HEK293 (cell line): ENCODE results near the gene GUCA2B.

ENCODE experiments used
- CTCF ChIA-PET: fragments of 350-600 bp; formaldehyde crosslinking; extraction: SDS; loops from one replicate; lab custom pipeline; 2021; ENCODE audit warnings: antibody characterized with exemption; lab: Yijun Ruan, JAX
- POLR2A ChIA-PET: fragments of 300-600 bp; formaldehyde crosslinking; extraction: SDS; loops from one replicate; lab custom pipeline; 2020; ENCODE audit warnings: antibody characterized with exemption, inconsistent platforms; lab: Yijun Ruan, JAX
- H3K27ac ChIP-seq: fragments of 200-500 bp; sonication (Bioruptor generic); 2 replicates; pipeline ENCODE4 v1.5.1; 2014; ENCODE audit warnings: low read depth, low read length, control low read depth, inconsistent platforms; ENCODE audit errors: extremely low read depth
- H3K36me3 ChIP-seq, 2 experiments: fragments of 200-500 bp in 1 of 2; sonication (Bioruptor generic) in 1 of 2; 1 replicate in 1 of 2; 2 replicates in 1 of 2; pipeline ENCODE4 v1.5.1; 2014 to 2017; ENCODE audit warnings: inconsistent platforms in 2 of 2, low read length in 2 of 2; ENCODE audit not compliant: control insufficient read depth in 2 of 2, insufficient read depth in 1 of 2
- H3K4me1 ChIP-seq: fragments of 200-500 bp; sonication (Bioruptor generic); 2 replicates; pipeline ENCODE4 v1.5.1; 2014; ENCODE audit warnings: mild to moderate bottlenecking, low read length, inconsistent platforms; ENCODE audit not compliant: control insufficient read depth, insufficient read depth
- H3K4me3 ChIP-seq: 2 replicates; pipeline ENCODE4 v1.5.1; 2011; ENCODE audit warnings: low read depth, mild to moderate bottlenecking, control low read depth, low read length, moderate library complexity
- H3K9me3 ChIP-seq: fragments of 200-500 bp; sonication (Bioruptor generic); 2 replicates; pipeline ENCODE4 v1.5.1; 2014; ENCODE audit warnings: low read depth, low read length, inconsistent platforms; ENCODE audit not compliant: control insufficient read depth, insufficient read depth
- BCL11B ChIP-seq: fragments of 450-650 bp; formaldehyde crosslinking; IDR thresholded peaks from 2 replicates; pipeline ENCODE4 v1.5.1; 2016; ENCODE audit warnings: low read depth, missing biosample characterization, missing genetic modification characterization
- HOXC10 ChIP-seq: sonication (generic); formaldehyde crosslinking; IDR thresholded peaks from 2 replicates; pipeline ENCODE4 v1.8.1; 2023; ENCODE audit warnings: mild to moderate bottlenecking, missing genetic modification reagents
- KLF10 ChIP-seq: fragments of 450-650 bp; IDR thresholded peaks from 2 replicates; pipeline ENCODE4 v1.5.1; 2018; ENCODE audit warnings: missing biosample characterization, mild to moderate bottlenecking, missing genetic modification characterization
- REPIN1 ChIP-seq: fragments of 450-650 bp; formaldehyde crosslinking; IDR thresholded peaks from 2 replicates; pipeline ENCODE4 v1.5.1; 2017; ENCODE audit warnings: missing biosample characterization, missing genetic modification characterization, low read depth
- SP3 ChIP-seq: fragments of 450-650 bp; formaldehyde crosslinking; IDR thresholded peaks from 2 replicates; pipeline ENCODE4 v1.5.1; 2016; ENCODE audit warnings: missing biosample characterization, missing genetic modification characterization
- SP7 ChIP-seq: fragments of 450-650 bp; formaldehyde crosslinking; IDR thresholded peaks from 2 replicates; pipeline ENCODE4 v1.5.1; 2016; ENCODE audit warnings: missing biosample characterization, missing genetic modification characterization
- ZBTB21 ChIP-seq: fragments of 450-650 bp; formaldehyde crosslinking; IDR thresholded peaks from 2 replicates; pipeline ENCODE4 v1.5.1; 2017; ENCODE audit warnings: missing biosample characterization, missing genetic modification characterization
- ZFP69B ChIP-seq: fragments of 450-650 bp; formaldehyde crosslinking; IDR thresholded peaks from 2 replicates; pipeline ENCODE4 v1.5.1; 2016; ENCODE audit warnings: missing biosample characterization, missing genetic modification characterization
- ZNF169 ChIP-seq: fragments of 450-650 bp; formaldehyde crosslinking; IDR thresholded peaks from 2 replicates; pipeline ENCODE4 v1.5.1; 2016; ENCODE audit warnings: missing biosample characterization, missing genetic modification characterization
- ZNF19 ChIP-seq: fragments of 450-650 bp; formaldehyde crosslinking; IDR thresholded peaks from 2 replicates; pipeline ENCODE4; 2016; ENCODE audit warnings: missing biosample characterization, missing genetic modification characterization, low read depth
- ZNF302 ChIP-seq: fragments of 450-650 bp; formaldehyde crosslinking; IDR thresholded peaks from 2 replicates; pipeline ENCODE4 v1.5.1; 2016; ENCODE audit warnings: missing biosample characterization, missing genetic modification characterization, low read depth
- ZNF324 ChIP-seq: fragments of 450-650 bp; formaldehyde crosslinking; IDR thresholded peaks from 2 replicates; pipeline ENCODE4 v1.5.1; 2016; ENCODE audit warnings: missing biosample characterization, missing genetic modification characterization
- ZNF341 ChIP-seq: fragments of 450-650 bp; formaldehyde crosslinking; IDR thresholded peaks from 2 replicates; pipeline ENCODE4; 2016; ENCODE audit warnings: low read depth, missing biosample characterization, missing genetic modification characterization
- ZNF354C ChIP-seq: fragments of 450-650 bp; formaldehyde crosslinking; IDR thresholded peaks from 2 replicates; pipeline ENCODE4 v1.5.1; 2016; ENCODE audit warnings: missing biosample characterization, missing genetic modification characterization, low read depth, borderline replicate concordance
- ZNF548 ChIP-seq: fragments of 450-650 bp; formaldehyde crosslinking; IDR thresholded peaks from 2 replicates; pipeline ENCODE4 v1.5.1; 2016; ENCODE audit warnings: missing biosample characterization, missing genetic modification characterization
- ZNF561 ChIP-seq: fragments of 450-650 bp; IDR thresholded peaks from 2 replicates; pipeline ENCODE4 v1.5.1; 2018; ENCODE audit warnings: missing biosample characterization, missing genetic modification characterization, borderline replicate concordance
- ZNF76 ChIP-seq: fragments of 450-650 bp; formaldehyde crosslinking; IDR thresholded peaks from 2 replicates; pipeline ENCODE4; 2016; ENCODE audit warnings: low read depth, missing biosample characterization, missing genetic modification characterization, borderline replicate concordance
- ZNF792 ChIP-seq: fragments of 450-650 bp; formaldehyde crosslinking; IDR thresholded peaks from 2 replicates; pipeline ENCODE4 v1.5.1; 2016; ENCODE audit warnings: missing biosample characterization, missing genetic modification characterization
- TF ChIP-seq, protein P1 (sequence below): fragments of 450-650 bp; formaldehyde crosslinking; IDR thresholded peaks from 2 replicates; pipeline ENCODE4 v1.5.1; 2016; ENCODE audit warnings: missing biosample characterization, missing genetic modification characterization, low read depth
- TF ChIP-seq, protein P2 (sequence below): fragments of 450-650 bp; formaldehyde crosslinking; IDR thresholded peaks from 2 replicates; pipeline ENCODE4 v1.5.1; 2016; ENCODE audit warnings: missing biosample characterization, missing genetic modification characterization

GUCA2B gene

DNA sequence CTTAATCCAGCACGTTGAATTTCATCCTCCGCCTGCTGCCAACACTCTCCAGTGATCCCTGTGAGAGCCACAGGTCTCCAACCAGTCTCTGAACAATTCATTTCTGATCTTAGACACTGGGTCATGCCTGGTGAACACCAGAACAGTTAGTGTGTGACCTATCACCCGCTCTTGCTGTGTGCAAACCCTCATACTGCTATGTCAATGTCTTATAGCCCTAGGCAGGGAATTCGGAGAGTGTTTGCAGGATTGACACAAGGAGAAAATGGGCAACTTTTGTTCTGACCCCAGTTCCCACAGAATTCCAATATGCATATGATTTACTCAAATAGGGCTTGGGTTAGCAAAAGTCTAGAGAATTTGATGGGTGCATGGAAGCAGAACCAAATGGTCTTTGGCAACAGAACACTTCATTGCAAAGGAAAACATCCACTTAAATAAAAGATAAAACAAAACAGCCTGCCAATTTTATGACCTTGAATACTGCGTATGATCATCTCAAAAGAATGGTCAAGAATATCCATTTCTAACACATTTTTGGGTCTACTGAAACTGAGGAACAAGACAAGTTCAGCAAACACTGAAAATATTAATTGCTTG lies 23.0 kb upstream of the GUCA2B start:
- POLR2A ChIA-PET, result no interaction called here
- CTCF ChIA-PET, result no interaction called here
- no peaks in the 10 kb centered on the region for H3K36me3 ChIP-seq
- TF ChIP-seq, protein P1, sequence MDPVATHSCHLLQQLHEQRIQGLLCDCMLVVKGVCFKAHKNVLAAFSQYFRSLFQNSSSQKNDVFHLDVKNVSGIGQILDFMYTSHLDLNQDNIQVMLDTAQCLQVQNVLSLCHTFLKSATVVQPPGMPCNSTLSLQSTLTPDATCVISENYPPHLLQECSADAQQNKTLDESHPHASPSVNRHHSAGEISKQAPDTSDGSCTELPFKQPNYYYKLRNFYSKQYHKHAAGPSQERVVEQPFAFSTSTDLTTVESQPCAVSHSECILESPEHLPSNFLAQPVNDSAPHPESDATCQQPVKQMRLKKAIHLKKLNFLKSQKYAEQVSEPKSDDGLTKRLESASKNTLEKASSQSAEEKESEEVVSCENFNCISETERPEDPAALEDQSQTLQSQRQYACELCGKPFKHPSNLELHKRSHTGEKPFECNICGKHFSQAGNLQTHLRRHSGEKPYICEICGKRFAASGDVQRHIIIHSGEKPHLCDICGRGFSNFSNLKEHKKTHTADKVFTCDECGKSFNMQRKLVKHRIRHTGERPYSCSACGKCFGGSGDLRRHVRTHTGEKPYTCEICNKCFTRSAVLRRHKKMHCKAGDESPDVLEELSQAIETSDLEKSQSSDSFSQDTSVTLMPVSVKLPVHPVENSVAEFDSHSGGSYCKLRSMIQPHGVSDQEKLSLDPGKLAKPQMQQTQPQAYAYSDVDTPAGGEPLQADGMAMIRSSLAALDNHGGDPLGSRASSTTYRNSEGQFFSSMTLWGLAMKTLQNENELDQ (tag by site-specific recombination), result no peak
- TF ChIP-seq ZNF341 (tag by site-specific recombination) (no peak), ZNF354C (no peak), ZNF302 (tag by site-specific recombination) (no peak), SP7 (tag by site-specific recombination) (no peak), ZBTB21 (tag by site-specific recombination) (no peak), ZNF76 (no peak), REPIN1 (tag by site-specific recombination) (no peak), ZNF19 (no peak), KLF10 (no peak), ZNF324 (tag by site-specific recombination) (no peak), ZNF169 (tag by site-specific recombination) (no peak)
- TF ChIP-seq, all 188 proteins: peak for 0
- Histone ChIP-seq H3K4me3 (no peak overlapping the region), H3K9me3 (no peaks in the 10 kb centered on the region), H3K4me1 (no peaks in the 10 kb centered on the region), H3K27ac (no peak overlapping the region)

DNA sequence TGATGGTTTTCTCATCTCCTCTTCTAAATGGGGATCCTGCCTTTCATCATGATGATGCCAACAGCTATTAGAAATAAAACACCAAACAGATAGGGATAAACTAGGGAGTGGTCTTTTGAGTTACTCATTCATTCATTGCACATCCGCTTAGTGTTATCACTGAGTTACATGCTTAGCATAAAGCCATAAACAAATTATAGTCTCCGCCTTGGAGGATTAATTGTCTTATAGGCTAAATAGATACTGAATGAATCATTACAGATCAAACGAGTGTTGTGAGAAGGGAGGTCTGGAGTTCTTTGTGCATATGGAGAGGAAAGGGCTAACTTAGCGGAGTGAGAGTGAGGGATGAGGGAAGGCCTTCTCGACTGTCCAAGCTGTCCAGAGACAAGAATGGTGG lies 19.8 kb upstream of the GUCA2B start:
- H3K9me3 ChIP-seq, result no peaks in the 10 kb centered on the region
- ChIA-PET CTCF (interaction anchor here (2.0 kb wide), 1 partner anchor 13 kb away, joined by 5 read pairs; no protein-coding TSS in a partner anchor), POLR2A (no interaction called here)
- H3K4me1 ChIP-seq, result no peaks in the 10 kb centered on the region
- H3K36me3 ChIP-seq, result no peaks in the 10 kb centered on the region
- no peak overlapping the region for H3K4me3 ChIP-seq
- no peak overlapping the region for H3K27ac ChIP-seq
- TF ChIP-seq ZNF792 (no peak), SP3 (tag by site-specific recombination) (no peak), BCL11B (tag by site-specific recombination) (no peak), ZNF561 (tag by site-specific recombination) (no peak), ZNF548 (tag by site-specific recombination) (no peak), HOXC10 (no peak), ZFP69B (no peak)
- TF ChIP-seq, protein P2, sequence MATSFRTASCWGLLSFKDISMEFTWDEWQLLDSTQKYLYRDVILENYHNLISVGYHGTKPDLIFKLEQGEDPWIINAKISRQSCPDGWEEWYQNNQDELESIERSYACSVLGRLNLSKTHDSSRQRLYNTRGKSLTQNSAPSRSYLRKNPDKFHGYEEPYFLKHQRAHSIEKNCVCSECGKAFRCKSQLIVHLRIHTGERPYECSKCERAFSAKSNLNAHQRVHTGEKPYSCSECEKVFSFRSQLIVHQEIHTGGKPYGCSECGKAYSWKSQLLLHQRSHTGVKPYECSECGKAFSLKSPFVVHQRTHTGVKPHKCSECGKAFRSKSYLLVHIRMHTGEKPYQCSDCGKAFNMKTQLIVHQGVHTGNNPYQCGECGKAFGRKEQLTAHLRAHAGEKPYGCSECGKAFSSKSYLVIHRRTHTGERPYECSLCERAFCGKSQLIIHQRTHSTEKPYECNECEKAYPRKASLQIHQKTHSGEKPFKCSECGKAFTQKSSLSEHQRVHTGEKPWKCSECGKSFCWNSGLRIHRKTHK, result no peak
